HEK293 (cell line): ENCODE measurements around the gene ALOX15B.
A peak's percentile ranks its signal among the peaks of the same experiment; 100 is the strongest.

ENCODE experiments used
- CTCF ChIA-PET: fragments of 350-600 bp; formaldehyde crosslinking; extraction: SDS; loops from one replicate; lab custom pipeline; 2021; ENCODE audit warnings: antibody characterized with exemption; lab: Yijun Ruan, JAX
- POLR2A ChIA-PET: fragments of 300-600 bp; formaldehyde crosslinking; extraction: SDS; loops from one replicate; lab custom pipeline; 2020; ENCODE audit warnings: antibody characterized with exemption, inconsistent platforms; lab: Yijun Ruan, JAX
- H3K27ac ChIP-seq: fragments of 200-500 bp; sonication (Bioruptor generic); 2 replicates; pipeline ENCODE4 v1.5.1; 2014; ENCODE audit warnings: low read depth, low read length, control low read depth, inconsistent platforms; ENCODE audit errors: extremely low read depth
- H3K36me3 ChIP-seq, 2 experiments: fragments of 200-500 bp in 1 of 2; sonication (Bioruptor generic) in 1 of 2; 1 replicate in 1 of 2; 2 replicates in 1 of 2; pipeline ENCODE4 v1.5.1; 2014 to 2017; ENCODE audit warnings: inconsistent platforms in 2 of 2, low read length in 2 of 2; ENCODE audit not compliant: control insufficient read depth in 2 of 2, insufficient read depth in 1 of 2
- H3K4me1 ChIP-seq: fragments of 200-500 bp; sonication (Bioruptor generic); 2 replicates; pipeline ENCODE4 v1.5.1; 2014; ENCODE audit warnings: mild to moderate bottlenecking, low read length, inconsistent platforms; ENCODE audit not compliant: control insufficient read depth, insufficient read depth
- H3K4me3 ChIP-seq: 2 replicates; pipeline ENCODE4 v1.5.1; 2011; ENCODE audit warnings: low read depth, mild to moderate bottlenecking, control low read depth, low read length, moderate library complexity
- H3K9me3 ChIP-seq: fragments of 200-500 bp; sonication (Bioruptor generic); 2 replicates; pipeline ENCODE4 v1.5.1; 2014; ENCODE audit warnings: low read depth, low read length, inconsistent platforms; ENCODE audit not compliant: control insufficient read depth, insufficient read depth
- CTCF ChIP-seq: fragments of 450-650 bp; formaldehyde crosslinking; IDR thresholded peaks from 2 replicates; pipeline ENCODE4 v1.5.1; 2016; ENCODE audit warnings: missing biosample characterization, missing genetic modification characterization
- GFI1B ChIP-seq: fragments of 450-650 bp; formaldehyde crosslinking; IDR thresholded peaks from 2 replicates; pipeline ENCODE4 v1.5.1; 2016; ENCODE audit warnings: missing biosample characterization, missing genetic modification characterization
- GLIS2 ChIP-seq: fragments of 450-650 bp; formaldehyde crosslinking; IDR thresholded peaks from 2 replicates; pipeline ENCODE4 v1.5.1; 2016; ENCODE audit warnings: missing biosample characterization, missing genetic modification characterization
- HOXC10 ChIP-seq: sonication (generic); formaldehyde crosslinking; IDR thresholded peaks from 2 replicates; pipeline ENCODE4 v1.8.1; 2023; ENCODE audit warnings: mild to moderate bottlenecking, missing genetic modification reagents
- PRDM10 ChIP-seq: fragments of 450-650 bp; formaldehyde crosslinking; IDR thresholded peaks from 2 replicates; pipeline ENCODE4 v1.5.1; 2016; ENCODE audit warnings: missing biosample characterization, missing genetic modification characterization
- PRDM6 ChIP-seq: fragments of 450-650 bp; formaldehyde crosslinking; IDR thresholded peaks from 2 replicates; pipeline ENCODE4 v1.5.1; 2017; ENCODE audit warnings: missing biosample characterization, missing genetic modification characterization
- REST ChIP-seq: fragments of 450-650 bp; formaldehyde crosslinking; IDR thresholded peaks from 2 replicates; pipeline ENCODE4 v1.5.1; 2016; ENCODE audit warnings: missing biosample characterization, missing genetic modification characterization
- SP7 ChIP-seq: fragments of 450-650 bp; formaldehyde crosslinking; IDR thresholded peaks from 2 replicates; pipeline ENCODE4 v1.5.1; 2016; ENCODE audit warnings: missing biosample characterization, missing genetic modification characterization
- ZBTB17 ChIP-seq: fragments of 450-650 bp; formaldehyde crosslinking; IDR thresholded peaks from 2 replicates; pipeline ENCODE4 v1.5.1; 2016; ENCODE audit warnings: missing biosample characterization, missing genetic modification characterization
- ZFP69B ChIP-seq: fragments of 450-650 bp; formaldehyde crosslinking; IDR thresholded peaks from 2 replicates; pipeline ENCODE4 v1.5.1; 2016; ENCODE audit warnings: missing biosample characterization, missing genetic modification characterization
- ZNF112 ChIP-seq: fragments of 450-650 bp; formaldehyde crosslinking; IDR thresholded peaks from 2 replicates; pipeline ENCODE4 v1.5.0; 2017; ENCODE audit warnings: missing biosample characterization, missing genetic modification characterization
- ZNF140 ChIP-seq: fragments of 450-650 bp; formaldehyde crosslinking; IDR thresholded peaks from 2 replicates; pipeline ENCODE4 v1.5.1; 2016; ENCODE audit warnings: missing biosample characterization, missing genetic modification characterization
- ZNF2 ChIP-seq: fragments of 450-650 bp; formaldehyde crosslinking; IDR thresholded peaks from 2 replicates; pipeline ENCODE4 v1.5.1; 2016; ENCODE audit warnings: missing biosample characterization, missing genetic modification characterization
- ZNF24 ChIP-seq: fragments of 450-650 bp; formaldehyde crosslinking; IDR thresholded peaks from 2 replicates; pipeline ENCODE4 v1.5.1; 2016; ENCODE audit warnings: missing biosample characterization, missing genetic modification characterization
- ZNF324 ChIP-seq: fragments of 450-650 bp; formaldehyde crosslinking; IDR thresholded peaks from 2 replicates; pipeline ENCODE4 v1.5.1; 2016; ENCODE audit warnings: missing biosample characterization, missing genetic modification characterization
- ZNF629 ChIP-seq: fragments of 450-650 bp; formaldehyde crosslinking; IDR thresholded peaks from 2 replicates; pipeline ENCODE4 v1.5.1; 2017; ENCODE audit warnings: missing biosample characterization, missing genetic modification characterization
- ZNF645 ChIP-seq: fragments of 450-650 bp; formaldehyde crosslinking; IDR thresholded peaks from 2 replicates; pipeline ENCODE4; 2016; ENCODE audit warnings: missing biosample characterization, missing genetic modification characterization
- ZNF654 ChIP-seq: fragments of 450-650 bp; formaldehyde crosslinking; IDR thresholded peaks from 2 replicates; pipeline ENCODE4 v1.5.1; 2016; ENCODE audit warnings: low read depth, missing biosample characterization, missing genetic modification characterization
- ZNF660 ChIP-seq: fragments of 450-650 bp; IDR thresholded peaks from 2 replicates; pipeline ENCODE4 v1.5.1; 2018; ENCODE audit warnings: missing biosample characterization, mild to moderate bottlenecking, missing genetic modification characterization
- ZNF664 ChIP-seq: fragments of 450-650 bp; formaldehyde crosslinking; IDR thresholded peaks from 2 replicates; pipeline ENCODE4 v1.5.1; 2016; ENCODE audit warnings: missing biosample characterization, missing genetic modification characterization
- ZNF701 ChIP-seq: fragments of 450-650 bp; formaldehyde crosslinking; IDR thresholded peaks from 2 replicates; pipeline ENCODE4 v1.5.1; 2016; ENCODE audit warnings: missing biosample characterization, missing genetic modification characterization
- ZNF776 ChIP-seq: fragments of 450-650 bp; formaldehyde crosslinking; IDR thresholded peaks from 2 replicates; pipeline ENCODE4 v1.5.0; 2017; ENCODE audit warnings: missing biosample characterization, missing genetic modification characterization, borderline replicate concordance
- ZSCAN30 ChIP-seq: fragments of 450-650 bp; IDR thresholded peaks from 2 replicates; pipeline ENCODE4 v1.5.1; 2018; ENCODE audit warnings: missing biosample characterization, mild to moderate bottlenecking, missing genetic modification characterization, moderate library complexity

ALOX15B gene

GRCh38 chr17:8056976-8057625 is 18.2 kb downstream of the ALOX15B start:
- Histone ChIP-seq H3K9me3 (no peaks in the 10 kb centered on the region), H3K27ac (no peak overlapping the region), H3K36me3 (no peaks in the 10 kb centered on the region), H3K4me1 (0 out of 2 replicates have a peak, but pooled peaks cover 2% of the 10 kb centered on the region), H3K4me3 (no peak overlapping the region)
- TF ChIP-seq GFI1B (no peak), ZNF664 (no peak), HOXC10 (CRISPR knock-in tag) (no peak), PRDM6 (tag by site-specific recombination) (no peak), ZNF140 (tag by site-specific recombination) (no peak), ZNF776 (tag by site-specific recombination) (no peak), ZNF701 (tag by site-specific recombination) (no peak), ZNF629 (tag by site-specific recombination) (no peak)
- CTCF ChIA-PET, result interaction anchor here (0.6 to 7.9 kb wide), 71 partner anchors 8 to 1205 kb away, joined by 3 to 214 read pairs (median 5); partner anchors contain the start of genes ALOXE3, CNTROB, CYB5D1 and GUCY2D
- POLR2A ChIA-PET, result interaction anchor here (1.2 to 1.5 kb wide), 3 partner anchors 67 to 188 kb away, joined by 3 to 4 read pairs (median 4); no protein-coding TSS in a partner anchor

GRCh38 chr17:8057691-8058114 is 18.8 kb downstream of the ALOX15B start:
- H3K4me3 ChIP-seq, result no peak overlapping the region
- ChIA-PET CTCF (interaction anchor here (0.5 to 7.9 kb wide), 77 partner anchors 8 to 1012 kb away, joined by 3 to 214 read pairs (median 5); partner anchors contain the start of genes ALOXE3, CNTROB, CYB5D1 and GUCY2D), POLR2A (interaction anchor here (0.6 to 1.5 kb wide), 4 partner anchors 68 to 311 kb away, joined by 3 to 4 read pairs (median 4); no protein-coding TSS in a partner anchor)
- peaks cover 5% of the 10 kb centered on the region; the same call in 1 of the 2 replicates for H3K4me1 ChIP-seq
- TF ChIP-seq GLIS2 (tag by site-specific recombination) (no peak), ZNF324 (tag by site-specific recombination) (no peak), ZNF24 (tag by site-specific recombination) (peak; percentile 95), ZNF645 (tag by site-specific recombination) (no peak), ZFP69B (tag by site-specific recombination) (0 out of 2 replicates have a peak, but pooled peaks have one; percentile 33), PRDM10 (tag by site-specific recombination) (0 out of 2 replicates have a peak, but pooled peaks have one; percentile 11), ZSCAN30 (tag by site-specific recombination) (peak; percentile 73; the same call in 1 of the 2 replicates), ZNF2 (tag by site-specific recombination) (peak; percentile 87), ZNF654 (tag by site-specific recombination) (peak; percentile 98), SP7 (tag by site-specific recombination) (0 out of 2 replicates have a peak, but pooled peaks have one; percentile 16), ZNF660 (tag by site-specific recombination) (0 out of 2 replicates have a peak, but pooled peaks have one; percentile 57), ZBTB17 (tag by site-specific recombination) (peak; percentile 81), REST (no peak), CTCF (tag by site-specific recombination) (peak; percentile 73), ZNF112 (tag by site-specific recombination) (no peak)
- H3K36me3 ChIP-seq, result no peaks in the 10 kb centered on the region
- H3K9me3 ChIP-seq, result no peaks in the 10 kb centered on the region
- H3K27ac ChIP-seq, result no peak overlapping the region
